Measurements from ENCODE around the gene OLFML2A.
"Not testable (repeated sequence)": the region's sequence is repeated elsewhere in the genome, so short reads cannot be mapped to it uniquely, and the experiment has no call there.

OLFML2A gene

GRCh38 chr9:124776954-124777648 lies at the start of gene OLFML2A:
Gene OLFML2A, plus strand, starts transcription at chr9:124777133. Its CDS starts 138 bp downstream, at chr9:124777271.
- H3K27ac ChIP-seq = no peak within 1 kb of the TSS
- DNase-seq (ENCODE audit: low read depth, low spot score) = no peak

GRCh38 chr9:124730772-124731171 lies 46.2 kb upstream of the OLFML2A start:
- DNase-seq (ENCODE audit: low read depth, low spot score) = no peak
- no peak overlapping the region for H3K27ac ChIP-seq

- peak overlapping the region; percentile 60 for H3K27ac ChIP-seq
- DNase-seq (ENCODE audit: low read depth, low spot score) = peak; percentile 60
Observed at GRCh38 chr9:124733964-124734740, 42.8 kb upstream of the OLFML2A start.

- H3K27ac ChIP-seq = peak overlapping the region; percentile 60
- not testable (repeated sequence) for DNase-seq (ENCODE audit: low read depth, low spot score)
Observed at GRCh38 chr9:124734741-124735083, 42.2 kb upstream of the OLFML2A start.

GRCh38 chr9:124735121-124735520 lies 41.8 kb upstream of the OLFML2A start:
- peak overlapping the region; percentile 60 for H3K27ac ChIP-seq
- no peak for DNase-seq (ENCODE audit: low read depth, low spot score)

GRCh38 chr9:124738075-124738474 lies 38.9 kb upstream of the OLFML2A start:
- not testable (repeated sequence) for DNase-seq (ENCODE audit: low read depth, low spot score); H3K27ac ChIP-seq

GRCh38 chr9:124739360-124739759 lies 37.6 kb upstream of the OLFML2A start:
- no peak overlapping the region for H3K27ac ChIP-seq
- no peak for DNase-seq (ENCODE audit: low read depth, low spot score)

GRCh38 chr9:124741149-124741548 lies 35.8 kb upstream of the OLFML2A start:
- no peak for DNase-seq (ENCODE audit: low read depth, low spot score)
- no peak overlapping the region for H3K27ac ChIP-seq

GRCh38 chr9:124741662-124742061 lies 35.3 kb upstream of the OLFML2A start:
- no peak overlapping the region for H3K27ac ChIP-seq
- DNase-seq (ENCODE audit: low read depth, low spot score) = no peak

- no peak for DNase-seq (ENCODE audit: low read depth, low spot score)
- no peak overlapping the region for H3K27ac ChIP-seq
Observed at GRCh38 chr9:124742940-124743339, 34.0 kb upstream of the OLFML2A start.

GRCh38 chr9:124743686-124744348 lies 33.1 kb upstream of the OLFML2A start:
- no peak for DNase-seq (ENCODE audit: low read depth, low spot score)
- no peak overlapping the region for H3K27ac ChIP-seq

- no peak overlapping the region for H3K27ac ChIP-seq
- no peak for DNase-seq (ENCODE audit: low read depth, low spot score)
Observed at GRCh38 chr9:124747065-124747464, 29.9 kb upstream of the OLFML2A start.

- no peak overlapping the region for H3K27ac ChIP-seq
- no peak for DNase-seq (ENCODE audit: low read depth, low spot score)
Observed at GRCh38 chr9:124749284-124749683, 27.6 kb upstream of the OLFML2A start.

GRCh38 chr9:124749781-124750180 lies 27.2 kb upstream of the OLFML2A start:
- no peak overlapping the region for H3K27ac ChIP-seq
- no peak for DNase-seq (ENCODE audit: low read depth, low spot score)

- no peak for DNase-seq (ENCODE audit: low read depth, low spot score)
Observed at GRCh38 chr9:124752967-124753366, 24.0 kb upstream of the OLFML2A start.

GRCh38 chr9:124754289-124754688 lies 22.6 kb upstream of the OLFML2A start:
- no peak for DNase-seq (ENCODE audit: low read depth, low spot score)
- H3K27ac ChIP-seq = no peak overlapping the region

More at GRCh38 chr9:124752967-124753366, 24.0 kb upstream of the OLFML2A start:
- H3K27ac ChIP-seq = peak overlapping the region; percentile 60

GRCh38 chr9:124755061-124755460 lies 21.9 kb upstream of the OLFML2A start:
- H3K27ac ChIP-seq = no peak overlapping the region
- no peak for DNase-seq (ENCODE audit: low read depth, low spot score)

GRCh38 chr9:124756011-124756410 lies 20.9 kb upstream of the OLFML2A start:
- DNase-seq (ENCODE audit: low read depth, low spot score) = no peak
- H3K27ac ChIP-seq = no peak overlapping the region

- DNase-seq (ENCODE audit: low read depth, low spot score) = no peak
- H3K27ac ChIP-seq = no peak overlapping the region
Observed at GRCh38 chr9:124757616-124758015, 19.3 kb upstream of the OLFML2A start.

- DNase-seq (ENCODE audit: low read depth, low spot score) = no peak
- no peak overlapping the region for H3K27ac ChIP-seq
Observed at GRCh38 chr9:124758061-124758460, 18.9 kb upstream of the OLFML2A start.

GRCh38 chr9:124758691-124759090 lies 18.2 kb upstream of the OLFML2A start:
- no peak for DNase-seq (ENCODE audit: low read depth, low spot score)
- no peak overlapping the region for H3K27ac ChIP-seq

Measured in epithelial cell of prostate (primary cell).